ENCODE results near the gene SSTR3. TPM values are rescaled to one million over a fixed set of nuclear protein-coding genes. Genes with fewer than 3 reads are reported as not detected.

The SSTR3 gene
- total RNA-seq, 2 donors from 2014 or later: 0.11 to 0.29 TPM

- H3K27ac Mint-ChIP-seq: peak overlapping the region; percentile 73 to 94
- DNase-seq (ENCODE audit: low spot score): peak; percentile 41
These were observed 44.9 kb downstream of the SSTR3 start for GRCh38 chr22:37167176-37167980.

GRCh38 chr22:37166675-37167066 lies 45.6 kb downstream of the SSTR3 start:
- no peaks in the 10 kb centered on the region for H3K27me3 Mint-ChIP-seq
- peaks cover 77 to 79% of the 10 kb centered on the region in 2 donors for H3K4me1 Mint-ChIP-seq (ENCODE audit: low read depth in 2 of 2)
- peak overlapping the region; percentile 79 for H3K4me3 Mint-ChIP-seq
- ATAC-seq: no peak
- no peaks in the 10 kb centered on the region for H3K9me3 Mint-ChIP-seq
- H3K27ac Mint-ChIP-seq: peak overlapping the region; percentile 73 to 94
- H3K36me3 Mint-ChIP-seq: no peaks in the 10 kb centered on the region
- peak; percentile 75 for DNase-seq (ENCODE audit: low spot score)

More at GRCh38 chr22:37167176-37167980, 44.9 kb downstream of the SSTR3 start:
- Mint-ChIP-seq H3K4me3 (peak overlapping the region; percentile 79), H3K36me3 (no peaks in the 10 kb centered on the region), H3K9me3 (no peaks in the 10 kb centered on the region), H3K27me3 (no peaks in the 10 kb centered on the region), H3K4me1 (ENCODE audit: low read depth in 2 of 2) (peaks cover 70 to 72% of the 10 kb centered on the region in 2 donors)
- ATAC-seq: no peak

GRCh38 chr22:37165940-37166674 lies 46.2 kb downstream of the SSTR3 start:
- DNase-seq (ENCODE audit: low spot score) (no peak), ATAC-seq (no peak)
- Mint-ChIP-seq H3K27me3 (no peaks in the 10 kb centered on the region), H3K4me3 (peak overlapping the region; percentile 79), H3K9me3 (no peaks in the 10 kb centered on the region), H3K27ac (peak overlapping the region; percentile 73 to 94), H3K4me1 (ENCODE audit: low read depth in 2 of 2) (peaks cover 80 to 85% of the 10 kb centered on the region in 2 donors), H3K36me3 (no peaks in the 10 kb centered on the region)

GRCh38 chr22:37165066-37165465 lies 47.2 kb downstream of the SSTR3 start:
- H3K4me3 Mint-ChIP-seq: peak overlapping the region; percentile 77
- ATAC-seq (no peak), DNase-seq (ENCODE audit: low spot score) (no peak)
- no peaks in the 10 kb centered on the region for H3K27me3 Mint-ChIP-seq
- peak overlapping the region; percentile 87 to 96 for H3K27ac Mint-ChIP-seq
- no peaks in the 10 kb centered on the region for H3K9me3 Mint-ChIP-seq
- no peaks in the 10 kb centered on the region for H3K36me3 Mint-ChIP-seq
- H3K4me1 Mint-ChIP-seq (ENCODE audit: low read depth in 2 of 2): peaks cover 84 to 90% of the 10 kb centered on the region in 2 donors

GRCh38 chr22:37164505-37164887 lies 47.8 kb downstream of the SSTR3 start:
- ATAC-seq: no peak
- H3K9me3 Mint-ChIP-seq: no peaks in the 10 kb centered on the region
- DNase-seq (ENCODE audit: low spot score): no peak
- peak overlapping the region; percentile 87 to 96 for H3K27ac Mint-ChIP-seq
- H3K4me1 Mint-ChIP-seq (ENCODE audit: low read depth in 2 of 2): peaks cover 84 to 90% of the 10 kb centered on the region in 2 donors
- no peaks in the 10 kb centered on the region for H3K36me3 Mint-ChIP-seq
- no peaks in the 10 kb centered on the region for H3K27me3 Mint-ChIP-seq
- H3K4me3 Mint-ChIP-seq: peak overlapping the region; percentile 77

- peak; percentile 68 to 74 for ATAC-seq
These were observed 48.4 kb downstream of the SSTR3 start for GRCh38 chr22:37163575-37164504.

GRCh38 chr22:37163096-37163489 lies 49.2 kb downstream of the SSTR3 start:
- H3K9me3 Mint-ChIP-seq: no peaks in the 10 kb centered on the region
- H3K27ac Mint-ChIP-seq: peak overlapping the region; percentile 87 to 96
- no peaks in the 10 kb centered on the region for H3K27me3 Mint-ChIP-seq
- peaks cover 86 to 92% of the 10 kb centered on the region in 2 donors for H3K4me1 Mint-ChIP-seq (ENCODE audit: low read depth in 2 of 2)
- no peaks in the 10 kb centered on the region for H3K36me3 Mint-ChIP-seq
- no peak for ATAC-seq
- H3K4me3 Mint-ChIP-seq: peak overlapping the region; percentile 77
- DNase-seq (ENCODE audit: low spot score): no peak

More at GRCh38 chr22:37163575-37164504, 48.4 kb downstream of the SSTR3 start:
- H3K27ac Mint-ChIP-seq: peak overlapping the region; percentile 87 to 96
- H3K36me3 Mint-ChIP-seq: no peaks in the 10 kb centered on the region
- peak; percentile 91 for DNase-seq (ENCODE audit: low spot score)
- H3K4me3 Mint-ChIP-seq: peak overlapping the region; percentile 77
- H3K4me1 Mint-ChIP-seq (ENCODE audit: low read depth in 2 of 2): peaks cover 87 to 92% of the 10 kb centered on the region in 2 donors
- no peaks in the 10 kb centered on the region for H3K9me3 Mint-ChIP-seq
- H3K27me3 Mint-ChIP-seq: no peaks in the 10 kb centered on the region

- peak; percentile 95 for DNase-seq (ENCODE audit: low spot score)
- Mint-ChIP-seq H3K27ac (peak overlapping the region; percentile 87 to 96), H3K9me3 (no peaks in the 10 kb centered on the region), H3K36me3 (no peaks in the 10 kb centered on the region), H3K4me3 (peak overlapping the region; percentile 77), H3K4me1 (ENCODE audit: low read depth in 2 of 2) (peaks cover 86 to 92% of the 10 kb centered on the region in 2 donors), H3K27me3 (no peaks in the 10 kb centered on the region)
- ATAC-seq: peak; percentile 81 to 86
These were observed 49.8 kb downstream of the SSTR3 start for GRCh38 chr22:37162221-37163095.

- no peaks in the 10 kb centered on the region for H3K27me3 Mint-ChIP-seq
- ATAC-seq (no peak), DNase-seq (ENCODE audit: low spot score) (no peak)
- H3K27ac Mint-ChIP-seq: peak overlapping the region; percentile 87 to 96
- peaks cover 86 to 92% of the 10 kb centered on the region in 2 donors for H3K4me1 Mint-ChIP-seq (ENCODE audit: low read depth in 2 of 2)
- H3K36me3 Mint-ChIP-seq: no peaks in the 10 kb centered on the region
- H3K9me3 Mint-ChIP-seq: no peaks in the 10 kb centered on the region
- peak overlapping the region; percentile 77 for H3K4me3 Mint-ChIP-seq
These were observed 50.8 kb downstream of the SSTR3 start for GRCh38 chr22:37161443-37161842.

- Mint-ChIP-seq H3K27me3 (no peaks in the 10 kb centered on the region), H3K4me3 (peak overlapping the region; percentile 77), H3K27ac (peak overlapping the region; percentile 87 to 96), H3K4me1 (ENCODE audit: low read depth in 2 of 2) (peaks cover 90 to 96% of the 10 kb centered on the region in 2 donors), H3K36me3 (no peaks in the 10 kb centered on the region), H3K9me3 (no peaks in the 10 kb centered on the region)
- DNase-seq (ENCODE audit: low spot score) (no peak), ATAC-seq (no peak)
These were observed 52.2 kb downstream of the SSTR3 start for GRCh38 chr22:37160027-37160426.

GRCh38 chr22:37158963-37159290 lies 53.4 kb downstream of the SSTR3 start:
- peaks cover 84 to 91% of the 10 kb centered on the region in 2 donors for H3K4me1 Mint-ChIP-seq (ENCODE audit: low read depth in 2 of 2)
- no peaks in the 10 kb centered on the region for H3K9me3 Mint-ChIP-seq
- ATAC-seq (no peak), DNase-seq (ENCODE audit: low spot score) (no peak)
- no peaks in the 10 kb centered on the region for H3K36me3 Mint-ChIP-seq
- no peaks in the 10 kb centered on the region for H3K27me3 Mint-ChIP-seq
- H3K4me3 Mint-ChIP-seq: peak overlapping the region; percentile 80
- H3K27ac Mint-ChIP-seq: peak overlapping the region; percentile 87 to 96

GRCh38 chr22:37157516-37158285 lies 54.6 kb downstream of the SSTR3 start:
- ATAC-seq (no peak), DNase-seq (ENCODE audit: low spot score) (no peak)
- H3K4me3 Mint-ChIP-seq: peak overlapping the region; percentile 80
- peaks cover 78 to 87% of the 10 kb centered on the region in 2 donors for H3K4me1 Mint-ChIP-seq (ENCODE audit: low read depth in 2 of 2)
- H3K27ac Mint-ChIP-seq: peak overlapping the region; percentile 87 to 96
- no peaks in the 10 kb centered on the region for H3K36me3 Mint-ChIP-seq
- no peaks in the 10 kb centered on the region for H3K9me3 Mint-ChIP-seq
- no peaks in the 10 kb centered on the region for H3K27me3 Mint-ChIP-seq

Measured in natural killer cell treated with Interleukin-12 subunit alpha and Interleukin-12 subunit beta and Interleukin-15 and Interleukin-18, amount 100 ng/mL, for 72 hours (primary cell).